ENCODE measurements around the gene COL8A1.

DNA sequence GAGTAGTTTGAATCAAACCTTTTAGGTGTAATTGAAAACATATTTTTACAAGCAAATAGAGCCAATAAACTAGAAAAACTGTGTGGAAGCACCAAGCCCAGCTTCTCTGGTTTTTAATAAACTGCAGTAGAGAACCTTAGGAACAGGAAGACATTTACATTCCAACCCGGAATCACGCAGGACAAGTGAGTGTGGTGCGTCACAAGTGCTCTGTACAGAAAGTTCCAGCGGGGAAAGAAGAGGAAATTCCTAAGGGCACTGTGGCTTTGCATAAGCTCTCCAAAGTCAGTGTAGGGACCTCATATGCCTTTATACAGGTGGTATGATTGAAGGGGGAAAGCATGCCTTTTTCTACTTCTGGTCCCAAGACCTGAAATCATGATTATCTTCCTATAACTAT lies 21.6 kb downstream of the COL8A1 start:
- no peak for TF ChIP-seq POLR2A (IDR thresholded peaks at IDR 0.05)
- TF ChIP-seq, protein P1, sequence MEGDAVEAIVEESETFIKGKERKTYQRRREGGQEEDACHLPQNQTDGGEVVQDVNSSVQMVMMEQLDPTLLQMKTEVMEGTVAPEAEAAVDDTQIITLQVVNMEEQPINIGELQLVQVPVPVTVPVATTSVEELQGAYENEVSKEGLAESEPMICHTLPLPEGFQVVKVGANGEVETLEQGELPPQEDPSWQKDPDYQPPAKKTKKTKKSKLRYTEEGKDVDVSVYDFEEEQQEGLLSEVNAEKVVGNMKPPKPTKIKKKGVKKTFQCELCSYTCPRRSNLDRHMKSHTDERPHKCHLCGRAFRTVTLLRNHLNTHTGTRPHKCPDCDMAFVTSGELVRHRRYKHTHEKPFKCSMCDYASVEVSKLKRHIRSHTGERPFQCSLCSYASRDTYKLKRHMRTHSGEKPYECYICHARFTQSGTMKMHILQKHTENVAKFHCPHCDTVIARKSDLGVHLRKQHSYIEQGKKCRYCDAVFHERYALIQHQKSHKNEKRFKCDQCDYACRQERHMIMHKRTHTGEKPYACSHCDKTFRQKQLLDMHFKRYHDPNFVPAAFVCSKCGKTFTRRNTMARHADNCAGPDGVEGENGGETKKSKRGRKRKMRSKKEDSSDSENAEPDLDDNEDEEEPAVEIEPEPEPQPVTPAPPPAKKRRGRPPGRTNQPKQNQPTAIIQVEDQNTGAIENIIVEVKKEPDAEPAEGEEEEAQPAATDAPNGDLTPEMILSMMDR (IDR thresholded peaks at IDR 0.05), result no peak

Data from prostate gland (tissue), 2 donors.